ENCODE data around the gene WNT8B.
A peak's percentile ranks its signal among the peaks of the same experiment; 100 is the strongest.

The WNT8B gene

GRCh38 chr10:100507357-100507732 lies 44.5 kb downstream of the WNT8B start:
- no peaks in the 10 kb centered on the region for H3K9me3 Mint-ChIP-seq

GRCh38 chr10:100508266-100508665 lies 45.5 kb downstream of the WNT8B start:
- no peak overlapping the region for H3K4me3 Mint-ChIP-seq
- no peaks in the 10 kb centered on the region for H3K4me1 Mint-ChIP-seq
- no peak overlapping the region for H3K27ac Mint-ChIP-seq
- no peak for TF ChIP-seq CTCF (IDR thresholded peaks at IDR 0.05)
- H3K9me3 Mint-ChIP-seq: no peaks in the 10 kb centered on the region
- no peaks in the 10 kb centered on the region for H3K27me3 Mint-ChIP-seq (ENCODE audit: low read depth, poor library complexity)
- H3K36me3 Mint-ChIP-seq (ENCODE audit: low read depth): no peaks in the 10 kb centered on the region
- no peak for DNase-seq

More at GRCh38 chr10:100507357-100507732, 44.5 kb downstream of the WNT8B start:
- Mint-ChIP-seq H3K27me3 (ENCODE audit: low read depth, poor library complexity) (no peaks in the 10 kb centered on the region), H3K36me3 (ENCODE audit: low read depth) (no peaks in the 10 kb centered on the region), H3K4me3 (no peak overlapping the region), H3K27ac (no peak overlapping the region), H3K4me1 (no peaks in the 10 kb centered on the region)
- no peak for TF ChIP-seq CTCF (IDR thresholded peaks at IDR 0.05)
- DNase-seq: no peak

GRCh38 chr10:100508691-100509150 lies 45.9 kb downstream of the WNT8B start:
- DNase-seq: peak; percentile 23
- no peaks in the 10 kb centered on the region for H3K9me3 Mint-ChIP-seq

GRCh38 chr10:100509241-100509840 lies 46.5 kb downstream of the WNT8B start:
- Mint-ChIP-seq H3K4me3 (no peak overlapping the region), H3K27me3 (ENCODE audit: low read depth, poor library complexity) (no peaks in the 10 kb centered on the region), H3K4me1 (no peaks in the 10 kb centered on the region), H3K27ac (no peak overlapping the region), H3K9me3 (no peaks in the 10 kb centered on the region), H3K36me3 (ENCODE audit: low read depth) (no peaks in the 10 kb centered on the region)
- DNase-seq: no peak
- TF ChIP-seq CTCF (IDR thresholded peaks at IDR 0.05): no peak

More at GRCh38 chr10:100508691-100509150, 45.9 kb downstream of the WNT8B start:
- Mint-ChIP-seq H3K27me3 (ENCODE audit: low read depth, poor library complexity) (no peaks in the 10 kb centered on the region), H3K4me3 (no peak overlapping the region), H3K36me3 (ENCODE audit: low read depth) (no peaks in the 10 kb centered on the region), H3K27ac (no peak overlapping the region), H3K4me1 (no peaks in the 10 kb centered on the region)
- peak; percentile 51 for TF ChIP-seq CTCF (IDR thresholded peaks at IDR 0.05)

GRCh38 chr10:100510533-100511308 lies 47.9 kb downstream of the WNT8B start:
- peaks cover 3% of the 10 kb centered on the region for H3K36me3 Mint-ChIP-seq (ENCODE audit: low read depth)
- no peak for DNase-seq
- H3K27me3 Mint-ChIP-seq (ENCODE audit: low read depth, poor library complexity): no peaks in the 10 kb centered on the region
- no peak overlapping the region for H3K4me3 Mint-ChIP-seq
- no peak overlapping the region for H3K27ac Mint-ChIP-seq
- H3K4me1 Mint-ChIP-seq: no peaks in the 10 kb centered on the region
- no peak for TF ChIP-seq CTCF (IDR thresholded peaks at IDR 0.05)
- no peaks in the 10 kb centered on the region for H3K9me3 Mint-ChIP-seq

All from nephron progenitor cell (in vitro differentiated cells).